GM12878 (cell line): ENCODE measurements around the gene MCRIP2.

ENCODE experiments used
- BACH1 ChIP-seq: fragments of 450-650 bp; IDR thresholded peaks from 2 replicates; pipeline ENCODE4 v1.6.1; 2017; ENCODE audit warnings: mild to moderate bottlenecking, borderline replicate concordance
- RAD51 ChIP-seq: fragments of 450-650 bp; IDR thresholded peaks from 2 replicates; pipeline ENCODE4 v1.6.1; 2016; ENCODE audit warnings: moderate library complexity, mild to moderate bottlenecking, inconsistent platforms
- TF ChIP-seq, protein P1 (sequence below), 3 experiments: IDR thresholded peaks in 2 of 3; conservative IDR thresholded peaks in 1 of 3; 2 replicates each; pipeline ENCODE4 v1.5.1; 2011; ENCODE audit warnings: low read depth in 3 of 3, low read length in 3 of 3, mild to moderate bottlenecking in 3 of 3, control low read depth in 2 of 3, moderate library complexity in 2 of 3, inconsistent platforms in 1 of 3, mixed read lengths in 1 of 3; ENCODE audit not compliant: control insufficient read depth in 2 of 3, insufficient read depth in 1 of 3; ENCODE audit errors: extremely low read depth in 1 of 3

DNA sequence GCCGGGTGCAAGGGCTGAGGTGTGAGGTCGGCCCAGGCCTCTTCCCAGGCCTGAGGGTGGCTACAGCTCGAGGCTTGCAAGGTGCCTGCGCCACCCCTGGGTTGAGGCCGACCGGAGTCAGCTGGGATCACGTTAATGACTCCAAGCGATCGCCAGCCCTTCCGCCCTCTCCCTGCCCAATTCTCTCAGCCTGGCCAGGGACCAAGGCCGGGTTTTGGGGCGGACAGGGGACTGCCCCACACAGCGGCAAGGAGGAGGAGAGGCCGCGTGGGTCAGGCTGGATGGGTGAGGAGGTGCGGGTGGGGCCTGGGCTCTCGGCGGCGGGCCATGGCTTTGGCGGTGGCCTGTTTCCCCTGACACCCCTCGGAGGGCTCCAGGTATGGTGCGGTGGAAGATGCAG, 51.7 kb downstream of the MCRIP2 start:
- TF ChIP-seq, protein P1, sequence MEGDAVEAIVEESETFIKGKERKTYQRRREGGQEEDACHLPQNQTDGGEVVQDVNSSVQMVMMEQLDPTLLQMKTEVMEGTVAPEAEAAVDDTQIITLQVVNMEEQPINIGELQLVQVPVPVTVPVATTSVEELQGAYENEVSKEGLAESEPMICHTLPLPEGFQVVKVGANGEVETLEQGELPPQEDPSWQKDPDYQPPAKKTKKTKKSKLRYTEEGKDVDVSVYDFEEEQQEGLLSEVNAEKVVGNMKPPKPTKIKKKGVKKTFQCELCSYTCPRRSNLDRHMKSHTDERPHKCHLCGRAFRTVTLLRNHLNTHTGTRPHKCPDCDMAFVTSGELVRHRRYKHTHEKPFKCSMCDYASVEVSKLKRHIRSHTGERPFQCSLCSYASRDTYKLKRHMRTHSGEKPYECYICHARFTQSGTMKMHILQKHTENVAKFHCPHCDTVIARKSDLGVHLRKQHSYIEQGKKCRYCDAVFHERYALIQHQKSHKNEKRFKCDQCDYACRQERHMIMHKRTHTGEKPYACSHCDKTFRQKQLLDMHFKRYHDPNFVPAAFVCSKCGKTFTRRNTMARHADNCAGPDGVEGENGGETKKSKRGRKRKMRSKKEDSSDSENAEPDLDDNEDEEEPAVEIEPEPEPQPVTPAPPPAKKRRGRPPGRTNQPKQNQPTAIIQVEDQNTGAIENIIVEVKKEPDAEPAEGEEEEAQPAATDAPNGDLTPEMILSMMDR (IDR thresholded peaks at IDR 0.05 in 2 of 3, conservative IDR thresholded peaks at IDR 0.05 in 1 of 3; ENCODE audit: control insufficient read depth in 2 of 3, extremely low read depth in 1 of 3, insufficient read depth in 1 of 3, low read depth in 3 of 3, low read length in 3 of 3): no peak
- TF ChIP-seq BACH1 (no peak), RAD51 (no peak)
